Adipose tissue (tissue), 3 donors: Measurements from ENCODE around the gene CTSW. TPM values are rescaled to one million over a fixed set of nuclear protein-coding genes. Genes with fewer than 3 reads are reported as not detected.
"Not testable (repeated sequence)": the region's sequence is repeated elsewhere in the genome, so short reads cannot be mapped to it uniquely, and the experiment has no call there.

Source experiments
- H3K27ac ChIP-seq: one replicate; pipeline ENCODE4 v1.5.1; 2013; ENCODE audit warnings: low read depth, low read length
- WGBS, 3 donors: extraction: QIAGEN DNeasy Blood & Tissue Kit; methylation state at CpG; one replicate each; pipeline ENCODE4 v1.1.7; 2013; 5-methylcytosine and 5-hydroxymethylcytosine counted together
- polyA plus RNA-seq, 3 donors: library from polyadenylated mRNA; stranded (reverse); fragments of 200-250 nt; gene quantifications; one replicate each; pipeline ENCODE4 v1.2.3, GENCODE V29; 2013
- donor health status: healthy with polysubstance abuse.
- donor health status: Bipolar disorder and iron deficiency.
- donor health status: healthy.

The CTSW gene
- polyA plus RNA-seq, 3 donors: 0.26 to 2.7 (median 2.6) TPM

DNA sequence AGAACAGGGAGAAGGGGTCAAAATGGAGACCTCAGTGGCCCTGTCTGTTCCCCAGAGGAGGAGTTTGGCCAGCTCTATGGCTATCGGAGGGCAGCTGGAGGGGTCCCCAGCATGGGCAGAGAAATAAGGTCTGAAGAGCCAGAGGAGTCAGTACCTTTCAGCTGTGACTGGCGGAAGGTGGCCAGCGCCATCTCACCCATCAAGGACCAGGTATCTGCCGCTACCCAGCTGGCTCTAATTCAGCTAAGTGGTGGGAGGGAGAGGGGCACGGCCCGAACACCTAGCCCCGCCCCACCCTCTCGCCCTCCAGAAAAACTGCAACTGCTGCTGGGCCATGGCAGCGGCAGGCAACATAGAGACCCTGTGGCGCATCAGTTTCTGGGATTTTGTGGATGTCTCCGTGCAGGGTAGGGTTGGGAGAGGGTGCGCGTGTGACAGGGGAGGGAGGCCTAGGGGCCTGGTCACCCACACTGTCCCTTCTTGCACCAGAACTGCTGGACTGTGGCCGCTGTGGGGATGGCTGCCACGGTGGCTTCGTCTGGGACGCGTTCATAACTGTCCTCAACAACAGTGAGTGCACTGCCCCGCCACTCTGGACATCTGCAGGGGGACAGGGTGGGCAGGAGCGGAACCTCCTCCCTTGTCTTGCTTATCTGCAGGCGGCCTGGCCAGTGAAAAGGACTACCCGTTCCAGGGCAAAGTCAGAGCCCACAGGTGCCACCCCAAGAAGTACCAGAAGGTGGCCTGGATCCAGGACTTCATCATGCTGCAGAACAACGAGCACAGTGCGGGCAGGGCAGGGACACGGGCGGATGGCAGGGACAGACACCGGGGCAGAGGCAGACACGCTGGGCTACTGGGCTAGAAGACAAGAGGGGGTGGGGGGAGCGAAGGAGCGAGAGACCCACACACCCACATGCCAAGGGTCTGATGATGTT lies 2.8 kb downstream of the CTSW start:
- H3K27ac ChIP-seq: no peak overlapping the region
- WGBS, 3 donors: 91% methylated on average over 29 to 30 of the region's 30 CpGs

DNA sequence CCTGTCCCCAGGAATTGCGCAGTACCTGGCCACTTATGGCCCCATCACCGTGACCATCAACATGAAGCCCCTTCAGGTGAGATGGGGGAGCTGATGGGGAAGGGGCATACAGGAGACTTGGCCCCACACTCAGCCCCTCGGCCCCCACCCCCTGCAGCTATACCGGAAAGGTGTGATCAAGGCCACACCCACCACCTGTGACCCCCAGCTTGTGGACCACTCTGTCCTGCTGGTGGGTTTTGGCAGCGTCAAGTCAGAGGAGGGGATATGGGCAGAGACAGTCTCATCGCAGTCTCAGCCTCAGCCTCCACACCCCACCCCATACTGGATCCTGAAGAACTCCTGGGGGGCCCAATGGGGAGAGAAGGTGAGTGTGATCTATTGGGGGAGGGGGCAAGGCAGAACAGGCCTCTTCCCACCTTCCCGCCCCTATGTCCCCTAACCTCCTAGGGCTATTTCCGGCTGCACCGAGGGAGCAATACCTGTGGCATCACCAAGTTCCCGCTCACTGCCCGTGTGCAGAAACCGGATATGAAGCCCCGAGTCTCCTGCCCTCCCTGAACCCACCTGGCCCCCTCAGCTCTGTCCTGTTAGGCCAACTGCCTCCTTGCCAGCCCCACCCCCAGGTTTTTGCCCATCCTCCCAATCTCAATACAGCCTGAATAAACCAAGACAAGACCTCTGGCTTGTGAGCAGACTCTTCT lies 3.6 kb downstream of the CTSW start:
- no peak overlapping the region for H3K27ac ChIP-seq
- WGBS, 3 donors: 89 to 94% (median 92%) methylated on average over 13 of the region's 13 CpGs

DNA sequence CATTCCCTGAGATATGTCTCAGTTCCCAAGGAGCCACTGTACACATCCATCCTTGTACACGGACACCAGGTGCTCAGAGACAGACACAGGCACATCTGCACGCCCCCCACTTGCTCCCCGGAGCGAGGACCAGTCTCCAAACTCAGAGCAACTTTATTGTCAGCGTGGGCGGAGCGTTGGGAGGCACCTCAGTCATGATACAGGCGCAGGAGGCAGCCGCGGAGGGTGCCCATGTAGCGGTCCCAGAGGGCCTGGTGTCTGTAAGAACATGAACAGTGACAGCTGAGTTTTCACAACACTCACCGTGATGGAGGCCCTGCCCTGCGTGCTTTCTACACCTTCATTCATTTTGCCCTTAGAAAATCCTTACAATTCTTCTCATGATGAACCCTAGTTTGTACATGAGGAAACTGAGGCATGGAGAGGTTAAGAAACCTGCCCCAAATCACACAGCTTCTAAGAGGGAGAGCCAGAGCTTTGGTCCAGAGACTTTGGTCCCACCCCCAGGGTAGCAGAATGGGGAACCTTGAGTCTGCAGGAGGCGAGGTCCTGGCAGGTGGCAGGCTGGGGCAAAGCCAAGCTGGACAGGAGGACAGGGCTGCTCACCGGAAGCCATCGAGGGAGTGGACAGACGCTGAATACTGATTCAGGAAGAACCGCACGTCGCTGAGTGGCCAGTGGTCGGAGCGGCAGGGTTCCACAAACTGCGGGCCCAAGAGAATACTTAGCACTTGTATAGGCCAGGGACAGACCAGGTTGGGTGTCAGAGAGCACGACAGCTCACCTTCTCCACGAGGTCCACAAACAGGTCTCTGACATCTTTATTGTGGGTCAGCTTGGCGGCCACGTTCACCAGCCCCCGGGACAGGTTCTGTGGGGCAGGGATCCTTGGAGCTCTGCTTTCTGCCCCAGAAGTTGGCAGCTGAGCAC lies 4.4 kb downstream of the CTSW start:
- WGBS, 3 donors: 80 to 84% (median 81%) methylated on average over 28 of the region's 28 CpGs
- no peak overlapping the region for H3K27ac ChIP-seq

DNA sequence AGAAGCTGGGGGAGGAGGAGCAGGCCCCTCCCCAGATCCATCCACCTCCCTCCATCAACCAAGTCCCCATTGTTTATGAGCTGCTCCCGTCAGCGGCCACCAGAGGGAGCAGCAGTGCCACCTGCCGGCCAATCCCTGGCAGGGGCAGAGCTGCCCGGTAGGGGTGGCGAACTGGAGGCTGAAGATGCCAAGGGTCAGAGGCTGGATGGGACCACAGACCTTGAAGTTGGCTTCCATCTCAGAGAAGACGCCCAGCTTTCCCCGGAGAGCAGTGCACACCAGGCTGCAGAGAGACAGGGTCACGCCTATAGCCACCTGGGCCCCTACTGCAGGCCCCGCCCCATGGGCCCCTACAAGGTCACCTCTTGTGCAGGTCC lies 5.1 kb downstream of the CTSW start:
- WGBS, 3 donors: 15 to 22% (median 20%) methylated on average over 9 of the region's 9 CpGs
- no peak overlapping the region for H3K27ac ChIP-seq

DNA sequence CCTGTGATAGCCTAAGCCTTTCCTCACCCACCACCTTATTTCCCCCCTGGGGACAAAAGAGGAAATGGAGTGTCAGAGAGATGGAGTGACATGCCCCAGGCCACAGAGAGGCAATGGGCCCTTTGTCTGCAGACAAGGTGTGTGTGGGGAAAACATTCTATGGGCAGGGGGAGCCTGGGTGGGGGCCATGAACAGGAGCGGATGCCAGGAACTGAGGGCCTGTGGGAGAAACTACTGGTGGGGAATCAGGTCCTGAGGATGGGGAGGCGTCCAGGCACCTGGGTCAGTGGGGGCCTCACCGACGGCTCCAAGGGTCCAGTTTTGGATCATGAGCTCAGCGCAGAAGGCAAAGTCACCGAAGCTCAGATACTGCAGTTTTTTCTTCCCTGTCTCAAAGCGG lies 5.6 kb downstream of the CTSW start:
- 91 to 95% (median 92%) methylated on average over 7 of the region's 7 CpGs for WGBS, 3 donors
- no peak overlapping the region for H3K27ac ChIP-seq

DNA sequence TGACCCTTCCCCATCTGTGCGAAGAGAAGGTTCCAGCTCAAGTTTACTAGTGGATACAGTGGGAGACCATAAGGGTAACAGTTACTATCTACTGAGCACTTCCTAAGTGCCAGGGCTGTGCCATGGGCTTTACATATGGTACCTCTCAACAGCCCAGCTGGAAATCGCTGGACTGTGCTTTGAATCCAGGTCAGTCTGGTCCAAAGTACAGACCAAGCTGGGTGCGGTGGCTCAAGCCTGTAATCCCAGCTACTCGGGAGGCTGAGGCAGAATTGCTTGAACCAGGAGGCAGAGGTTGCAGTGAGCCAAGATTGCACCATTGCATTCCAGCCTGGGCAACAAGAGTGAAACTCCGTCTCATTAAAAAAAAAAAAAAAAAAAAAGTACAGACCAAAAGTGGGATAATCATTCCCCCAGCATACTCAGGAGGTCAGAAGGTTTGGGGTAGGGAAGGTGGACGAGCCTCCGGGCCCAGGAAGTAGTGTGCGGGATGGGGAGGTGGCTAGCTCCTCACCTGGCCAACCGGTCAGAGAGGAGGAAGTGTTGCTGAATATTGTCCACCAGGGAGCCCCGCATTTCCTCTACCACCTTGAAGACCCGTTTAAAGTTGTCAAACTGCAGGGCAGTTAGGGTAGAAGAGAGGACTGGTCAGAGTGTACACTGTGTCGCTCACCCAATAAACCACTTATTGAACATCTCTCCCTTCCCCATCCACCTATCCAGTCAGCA lies 6.3 kb downstream of the CTSW start:
- no peak overlapping the region for H3K27ac ChIP-seq
- 85 to 92% (median 88%) methylated on average over 12 of the region's 12 CpGs for WGBS, 3 donors

DNA sequence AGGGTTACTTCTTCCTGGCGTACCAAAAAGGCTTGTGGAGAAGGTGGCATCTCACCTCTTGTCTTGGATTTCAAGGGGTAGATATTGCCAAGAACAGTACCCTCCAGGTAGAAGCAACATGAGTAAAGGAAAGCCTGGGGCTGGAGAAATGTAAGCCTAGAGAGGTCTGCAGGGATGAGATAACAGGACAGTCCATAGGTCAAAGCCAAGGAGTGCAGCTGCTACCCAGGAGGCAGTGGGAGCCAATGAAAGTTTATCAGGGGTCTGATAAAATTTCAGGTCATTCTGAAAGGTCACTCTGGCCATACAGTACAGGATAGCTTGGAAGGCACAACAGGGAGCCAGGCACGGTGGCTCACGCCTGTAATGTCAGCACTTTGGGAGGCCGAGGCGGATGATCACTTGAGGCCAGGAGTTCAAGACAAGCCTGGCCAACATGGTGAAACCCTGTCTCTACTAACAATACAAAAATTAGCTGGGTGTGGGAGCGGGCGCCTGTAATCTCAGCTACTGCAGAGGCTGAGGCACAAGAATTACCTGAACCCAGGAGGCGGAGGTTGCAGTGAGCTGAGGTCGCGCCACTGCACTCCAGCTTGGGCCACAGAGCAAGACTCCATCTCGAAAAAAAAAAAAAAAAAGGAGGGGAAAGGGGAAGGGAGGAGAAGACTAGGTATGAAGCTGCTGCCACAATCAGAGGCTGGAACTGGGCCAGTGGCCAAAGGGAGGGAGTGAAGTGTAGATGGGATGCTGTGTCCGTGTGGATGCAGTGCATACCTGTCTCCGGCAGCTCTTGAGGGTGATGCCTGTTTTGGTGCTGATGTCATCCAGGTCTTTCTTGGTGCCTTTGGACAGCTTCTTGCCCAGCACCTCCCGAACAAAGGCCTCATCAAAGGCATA lies 7.4 kb downstream of the CTSW start:
- no peak overlapping the region for H3K27ac ChIP-seq
- WGBS, 3 donors: 81 to 84% (median 83%) methylated on average over 14 of the region's 14 CpGs

DNA sequence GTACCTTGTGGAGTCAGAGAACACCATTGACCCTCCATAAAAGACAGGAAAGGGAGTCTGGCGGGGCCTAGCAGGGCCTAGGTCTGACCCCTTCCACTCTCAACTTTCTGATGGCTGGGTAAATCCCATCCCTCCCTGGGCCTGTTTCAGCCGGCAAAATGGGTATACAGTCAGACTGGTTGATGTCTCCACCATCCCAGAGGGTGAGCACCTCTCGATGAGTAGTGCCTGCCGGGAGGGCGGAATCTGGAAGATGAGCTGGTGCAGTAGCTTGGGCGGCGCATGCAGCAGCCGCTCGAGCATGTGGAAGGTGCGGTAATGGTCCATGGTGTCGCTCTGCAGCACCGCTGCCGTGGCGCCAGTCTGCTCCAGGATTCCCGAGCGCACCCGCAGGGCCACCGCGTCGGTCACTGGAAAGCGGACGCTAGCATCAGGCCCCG lies 8.1 kb downstream of the CTSW start:
- H3K27ac ChIP-seq: no peak overlapping the region
- 2 to 5% (median 4%) methylated on average over 23 of the region's 23 CpGs for WGBS, 3 donors

DNA sequence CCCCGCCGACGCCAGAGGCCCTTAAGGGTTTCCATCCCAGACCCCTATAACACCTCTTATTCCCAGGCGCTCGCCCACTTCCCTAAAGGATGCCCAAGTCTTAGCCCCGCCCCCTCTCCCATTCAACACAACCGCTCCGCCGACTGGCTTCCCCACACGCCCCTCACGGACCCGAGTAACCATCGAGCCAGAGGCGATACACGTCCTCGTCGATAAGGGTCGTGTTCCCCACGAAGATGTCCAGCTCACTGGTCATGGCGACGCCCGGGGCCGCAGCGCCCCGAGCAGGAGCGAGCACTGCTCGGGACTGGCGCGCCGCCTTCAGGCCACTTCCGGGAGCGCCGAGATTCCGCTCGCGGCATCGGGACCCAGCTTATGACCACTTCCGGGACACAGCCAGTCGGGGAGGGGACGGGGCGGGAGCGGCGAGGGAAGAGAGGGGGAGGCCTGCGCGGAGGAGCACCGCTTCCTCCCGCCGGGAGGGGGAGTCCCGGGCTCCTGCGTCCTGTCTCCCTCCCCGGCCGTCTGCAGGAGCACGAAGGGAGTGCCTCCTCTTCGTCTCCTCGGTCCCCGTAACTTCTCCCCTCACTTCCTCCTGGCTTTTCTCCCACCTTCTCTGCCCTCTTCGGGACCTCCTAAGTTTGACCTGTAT lies 8.7 kb downstream of the CTSW start, which contains the start of gene FIBP:
Gene FIBP (minus strand): TSS at position 309 of the 652 bp plus-strand sequence. CDS start 53 bp downstream, at position 256.
- H3K27ac ChIP-seq: peak within 1 kb of the TSS; percentile 55
- WGBS, 3 donors: 0 to 1% (median 0%) methylated on average over 45 to 57 of the region's 57 CpGs

DNA sequence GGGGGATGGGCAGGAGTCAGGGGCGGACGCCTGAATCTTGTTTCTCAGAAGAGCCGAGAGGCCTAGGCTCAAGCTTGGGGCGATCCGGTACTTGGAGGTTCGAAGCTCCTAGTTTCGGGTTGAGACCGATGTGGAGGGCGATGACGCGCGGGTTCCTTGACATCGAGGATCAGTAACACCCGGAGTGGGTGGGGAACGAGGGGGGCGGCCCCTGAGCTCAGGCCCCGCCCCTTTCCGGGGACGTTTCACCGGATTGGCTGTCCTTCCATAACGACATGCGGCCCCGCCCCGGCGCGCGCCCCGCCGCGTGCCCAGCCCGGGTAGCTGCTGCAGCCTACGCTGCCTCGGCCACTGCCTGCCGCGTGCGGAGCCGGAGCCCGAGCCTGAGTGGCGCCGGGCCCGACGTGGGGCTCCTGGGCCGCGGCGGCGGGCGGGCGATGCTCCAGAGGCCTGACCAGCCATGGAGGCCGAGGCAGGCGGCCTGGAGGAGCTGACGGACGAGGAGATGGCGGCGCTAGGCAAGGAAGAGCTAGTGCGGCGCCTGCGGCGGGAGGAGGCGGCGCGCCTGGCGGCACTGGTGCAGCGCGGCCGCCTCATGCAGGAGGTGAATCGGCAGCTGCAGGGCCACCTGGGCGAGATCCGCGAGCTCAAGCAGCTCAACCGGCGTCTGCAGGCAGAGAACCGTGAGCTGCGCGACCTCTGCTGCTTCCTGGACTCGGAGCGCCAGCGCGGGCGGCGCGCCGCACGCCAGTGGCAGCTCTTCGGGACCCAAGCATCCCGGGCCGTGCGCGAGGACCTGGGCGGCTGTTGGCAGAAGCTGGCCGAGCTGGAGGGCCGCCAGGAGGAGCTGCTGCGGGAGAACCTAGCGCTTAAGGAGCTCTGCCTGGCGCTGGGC lies 10.9 kb downstream of the CTSW start, which contains the start of gene CCDC85B:
Gene CCDC85B (plus strand): TSS at position 350 of the 895 bp plus-strand sequence. CDS start 111 bp downstream, at position 461.
- H3K27ac ChIP-seq: peak within 1 kb of the TSS; percentile 82
- WGBS, 3 donors: 0 to 1% (median 0%) methylated on average over 91 to 94 of the region's 94 CpGs

DNA sequence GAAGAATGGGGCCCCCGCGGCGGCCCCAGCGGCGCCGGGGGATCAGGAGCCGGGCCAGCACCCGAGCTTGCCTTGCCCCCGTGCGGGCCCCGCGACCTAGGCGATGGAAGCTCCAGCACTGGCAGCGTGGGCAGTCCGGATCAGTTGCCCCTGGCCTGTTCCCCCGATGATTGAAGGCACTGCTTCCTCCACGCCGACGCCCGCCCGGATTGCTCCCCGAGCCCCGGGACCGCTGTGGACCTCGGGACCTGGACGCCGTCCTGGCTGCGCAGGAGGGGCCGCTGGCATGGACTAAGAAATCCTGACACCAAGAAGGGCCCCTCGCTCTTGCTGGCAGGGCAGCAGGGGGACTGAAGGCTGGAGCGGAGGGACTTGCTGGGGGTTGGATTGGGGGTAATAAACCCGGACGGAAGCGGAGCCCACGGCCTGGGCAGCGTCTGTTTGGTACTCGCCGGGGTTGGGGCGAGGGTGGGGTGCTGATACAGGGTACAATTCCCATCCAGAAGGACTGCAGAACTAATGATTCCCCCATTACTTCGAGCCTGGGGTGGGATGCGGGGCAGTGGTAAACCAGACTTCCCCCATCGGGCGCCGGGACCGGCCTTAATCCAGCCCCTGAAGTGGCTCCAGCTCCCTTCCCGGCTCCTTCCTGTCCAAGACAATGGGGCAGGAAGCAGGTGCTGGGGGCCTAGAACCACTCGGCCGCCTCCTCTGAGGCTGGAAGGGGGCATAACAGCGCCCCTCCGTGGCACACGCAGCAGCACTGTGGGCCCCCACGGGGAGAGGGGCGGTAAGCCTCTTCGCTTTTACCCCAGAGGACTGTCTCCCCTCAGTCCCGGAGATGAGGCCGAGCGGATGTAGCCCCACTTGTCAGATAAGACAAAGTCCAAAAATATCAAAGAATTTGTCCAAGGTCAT lies 11.8 kb downstream of the CTSW start:
- 4 to 15% (median 5%) methylated on average over 57 of the region's 57 CpGs for WGBS, 3 donors
- no peak overlapping the region for H3K27ac ChIP-seq

DNA sequence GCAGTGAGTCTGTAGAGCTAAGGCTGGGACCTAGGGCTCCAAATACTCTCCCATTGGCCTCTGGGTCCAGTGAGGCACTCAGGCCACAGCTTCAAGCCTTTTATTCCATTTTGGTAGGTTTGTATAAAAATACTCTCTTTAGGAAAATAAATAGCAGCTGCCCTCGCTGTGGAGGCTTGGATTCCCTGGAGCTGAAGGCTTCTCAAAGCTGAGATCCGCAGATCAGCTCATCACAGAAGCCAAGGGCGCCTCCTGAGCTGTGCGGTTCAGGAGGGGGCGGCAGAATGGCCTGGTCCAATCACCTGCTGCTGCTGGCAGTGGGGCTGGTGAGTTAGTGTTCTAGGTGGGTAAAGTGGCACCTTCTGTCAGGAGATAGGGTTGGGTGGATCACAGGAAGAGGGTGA lies 12.5 kb downstream of the CTSW start:
- 60 to 79% (median 65%) methylated on average over 5 of the region's 5 CpGs for WGBS, 3 donors
- H3K27ac ChIP-seq: not testable (repeated sequence)

DNA sequence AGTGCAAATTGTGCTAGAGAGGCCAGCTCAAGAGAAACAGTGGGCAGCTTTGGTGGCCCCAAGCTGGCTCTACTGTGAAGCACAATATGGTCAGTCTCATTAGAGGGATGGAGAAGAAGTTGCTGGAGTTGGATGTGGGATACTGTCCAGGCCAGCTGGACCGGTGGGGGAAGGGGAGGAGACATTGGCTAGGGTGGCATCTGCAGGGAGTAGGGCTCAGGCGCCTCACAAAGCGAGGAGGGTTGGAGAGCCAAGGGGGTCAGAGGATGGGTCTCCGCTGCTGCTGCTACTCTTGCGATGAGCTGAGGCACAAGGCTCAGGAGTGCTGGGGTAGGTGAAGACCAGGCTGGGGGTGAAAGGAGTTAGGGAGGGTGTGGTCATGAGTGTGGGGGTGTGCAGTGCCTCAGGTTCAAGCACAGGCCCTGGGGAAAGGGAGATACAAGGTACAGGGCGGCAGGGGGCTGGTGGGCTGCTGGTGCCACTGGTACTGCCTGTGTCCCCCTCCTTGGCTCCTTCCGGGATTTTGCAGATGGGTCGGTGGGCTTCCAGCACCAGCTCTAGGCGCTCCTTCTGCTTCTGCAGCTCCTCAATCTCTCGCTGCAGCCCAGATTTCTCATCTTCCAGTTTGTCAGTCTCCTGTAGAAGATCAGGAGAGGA lies 13.2 kb downstream of the CTSW start:
- 67 to 78% (median 71%) methylated on average over 10 of the region's 10 CpGs for WGBS, 3 donors

DNA sequence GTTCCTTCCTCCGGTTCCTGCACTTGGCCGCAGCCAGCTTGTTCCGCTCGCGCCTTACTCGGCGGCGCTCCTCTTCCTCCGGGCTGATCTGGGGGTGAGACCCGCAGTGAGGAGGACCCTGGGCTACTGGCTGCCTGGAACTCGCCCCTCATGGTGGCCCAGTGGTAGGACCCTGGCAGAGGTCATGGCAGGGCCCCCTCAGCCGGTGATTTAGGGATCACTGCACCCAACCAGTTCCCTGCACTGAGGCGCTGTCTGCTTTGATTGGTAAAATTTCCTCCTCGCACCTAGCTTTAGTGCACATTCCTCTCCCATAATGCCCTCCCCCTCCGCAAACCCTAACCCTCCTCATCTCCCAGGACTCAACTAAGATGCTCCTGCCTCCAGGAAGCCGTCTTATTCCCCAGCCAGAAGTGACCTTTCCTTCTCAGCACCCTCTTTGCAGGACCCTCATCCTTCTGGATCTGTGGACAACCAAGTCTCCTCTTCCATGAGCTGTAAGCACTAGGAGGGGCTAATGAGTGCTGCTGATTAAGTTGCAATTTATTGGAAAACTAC lies 14.5 kb downstream of the CTSW start:
- 48 to 89% (median 52%) methylated on average over 16 of the region's 16 CpGs for WGBS, 3 donors
- H3K27ac ChIP-seq: peak overlapping the region; percentile 81

More for the DNA sequence above, 13.2 kb downstream of the CTSW start:
- H3K27ac ChIP-seq: no peak overlapping the region
